Stimulated activated CD8-positive, alpha-beta memory T cell treated with anti-CD3 and anti-CD28 coated beads, Interleukin-2, amount 100 ng/mL, for 1 hour (primary cell): Measurements from ENCODE around the gene DIP2C.
"Not testable (repeated sequence)": the region's sequence is repeated elsewhere in the genome, so short reads cannot be mapped to it uniquely, and the experiment has no call there.

ENCODE experiments used
- DNase-seq, 2 donors: peaks; one replicate each; pipeline ENCODE4 v3.0.0-alpha.2; 2020; ENCODE audit warnings: low read depth in 2 of 2

The DIP2C gene

GRCh38 chr10:277963-278362 lies 411.5 kb downstream of the DIP2C start:
- DNase-seq = no peak

GRCh38 chr10:275680-276079 lies 413.8 kb downstream of the DIP2C start:
- DNase-seq = no peak

- no peak for DNase-seq
These were observed 414.6 kb downstream of the DIP2C start for GRCh38 chr10:274866-275265.

GRCh38 chr10:273088-273487 lies 416.4 kb downstream of the DIP2C start:
- DNase-seq = no peak

GRCh38 chr10:271722-272121 lies 417.7 kb downstream of the DIP2C start:
- no peak for DNase-seq

- no peak for DNase-seq
These were observed 418.3 kb downstream of the DIP2C start for GRCh38 chr10:271201-271600.

- DNase-seq = no peak
These were observed 419.9 kb downstream of the DIP2C start for GRCh38 chr10:269440-270074.

- DNase-seq = no peak
These were observed 421.8 kb downstream of the DIP2C start for GRCh38 chr10:267705-268104.

- DNase-seq = no peak
These were observed 422.5 kb downstream of the DIP2C start for GRCh38 chr10:266974-267425.

- not testable (repeated sequence) for DNase-seq
These were observed 423.5 kb downstream of the DIP2C start for GRCh38 chr10:265816-266588.

- not testable (repeated sequence) for DNase-seq
These were observed 424.4 kb downstream of the DIP2C start for GRCh38 chr10:265074-265440.

- not testable (repeated sequence) for DNase-seq
These were observed 425.1 kb downstream of the DIP2C start for GRCh38 chr10:264160-265073.

GRCh38 chr10:260819-261429 lies 428.5 kb downstream of the DIP2C start:
- DNase-seq = no peak

- no peak for DNase-seq
These were observed 437.4 kb downstream of the DIP2C start for GRCh38 chr10:251982-252582.

GRCh38 chr10:248307-248706 lies 441.2 kb downstream of the DIP2C start:
- no peak for DNase-seq

- no peak for DNase-seq
These were observed 442.0 kb downstream of the DIP2C start for GRCh38 chr10:247480-247879.

- no peak for DNase-seq
These were observed 443.0 kb downstream of the DIP2C start for GRCh38 chr10:246431-246830.

- no peak for DNase-seq
These were observed 445.2 kb downstream of the DIP2C start for GRCh38 chr10:244227-244626.

- DNase-seq = no peak
These were observed 447.4 kb downstream of the DIP2C start for GRCh38 chr10:241966-242643.

GRCh38 chr10:241451-241850 lies 448.0 kb downstream of the DIP2C start:
- no peak for DNase-seq

GRCh38 chr10:239109-239508 lies 450.4 kb downstream of the DIP2C start:
- no peak for DNase-seq
